Measurements from ENCODE around the gene ADAR. TPM values are rescaled to one million over a fixed set of nuclear protein-coding genes. Genes with fewer than 3 reads are reported as not detected.
A peak's percentile ranks its signal among the peaks of the same experiment; 100 is the strongest.

The ADAR gene
- total and polyA plus RNA-seq, 2 experiments from 2014 or later = 96.4 to 188 TPM

DNA sequence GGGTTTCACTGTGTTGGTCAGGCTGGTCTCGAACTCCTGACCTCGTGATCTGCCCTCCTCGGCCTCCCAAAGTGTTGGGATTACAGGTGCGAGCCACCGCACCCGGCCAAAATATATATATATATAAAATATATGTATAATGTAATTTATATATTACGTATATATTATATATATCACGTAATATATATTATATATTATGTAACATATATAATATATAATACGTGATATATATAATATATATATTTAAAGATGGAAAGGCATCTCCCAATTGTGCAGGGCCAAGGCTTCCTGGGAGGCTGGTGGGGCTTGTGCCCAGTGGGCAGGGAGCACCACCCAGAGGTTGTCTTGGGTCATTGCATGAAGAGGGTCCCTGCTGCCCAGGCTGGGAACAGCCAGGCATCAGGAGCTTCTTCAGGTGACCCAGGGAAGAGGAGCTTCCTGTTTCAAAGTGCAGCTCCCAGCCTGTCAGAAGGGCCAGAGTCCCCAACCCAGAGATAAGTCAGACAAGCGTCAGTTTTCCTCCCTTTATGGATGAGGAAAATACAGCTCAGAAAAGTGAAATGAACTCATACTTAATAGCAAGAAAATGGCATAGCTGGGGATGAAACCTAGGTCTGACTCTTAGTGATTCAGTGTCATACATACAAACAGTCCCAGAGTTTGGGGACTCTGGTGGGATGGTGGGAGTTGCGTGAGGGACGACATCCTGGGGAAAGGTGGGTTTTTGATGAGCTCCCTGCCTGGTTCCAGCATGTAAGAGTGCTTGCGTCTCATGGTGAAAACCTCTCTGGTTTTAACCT is 61.5 kb downstream of the ADAR start:
- Mint-ChIP-seq H3K27me3 (ENCODE audit: insufficient read depth, low read depth, poor library complexity) (peaks cover 3% of the 10 kb centered on the region), H3K4me1 (peaks cover 3% of the 10 kb centered on the region; the same call in 2 of the 3 replicates), H3K36me3 (ENCODE audit: low read depth) (peaks cover 25% of the 10 kb centered on the region), H3K9me3 (no peaks in the 10 kb centered on the region), H3K27ac (no peak overlapping the region), H3K4me3 (no peak overlapping the region)
- Histone ChIP-seq H3K9me2 (ENCODE audit: insufficient read depth) (no peaks in the 10 kb centered on the region), H3K36me3 (ENCODE audit: insufficient read depth) (peaks cover 16% of the 10 kb centered on the region; the same call in 1 of the 2 replicates), H2AFZ (no peak overlapping the region), H3K27me3 (ENCODE audit: insufficient read depth) (no peaks in the 10 kb centered on the region), H3K27ac (ENCODE audit: low read depth) (peak overlapping the region; percentile 70; the same call in 1 of the 2 replicates), H3K4me2 (no peak overlapping the region), H3K4me3 (no peak overlapping the region), H4K20me1 (replicated peaks; ENCODE audit: insufficient read depth) (peaks cover 16% of the 10 kb centered on the region), H3F3A (replicated peaks; ENCODE audit: low read depth) (0 out of 2 replicates have a peak, but pooled peaks cover 11% of the 10 kb centered on the region), H3K79me2 (replicated peaks; ENCODE audit: insufficient read depth) (peaks cover 3% of the 10 kb centered on the region; the same call in 1 of the 2 replicates), H3K4me1 (ENCODE audit: insufficient read depth) (no peaks in the 10 kb centered on the region)
- TF ChIP-seq, protein P1, sequence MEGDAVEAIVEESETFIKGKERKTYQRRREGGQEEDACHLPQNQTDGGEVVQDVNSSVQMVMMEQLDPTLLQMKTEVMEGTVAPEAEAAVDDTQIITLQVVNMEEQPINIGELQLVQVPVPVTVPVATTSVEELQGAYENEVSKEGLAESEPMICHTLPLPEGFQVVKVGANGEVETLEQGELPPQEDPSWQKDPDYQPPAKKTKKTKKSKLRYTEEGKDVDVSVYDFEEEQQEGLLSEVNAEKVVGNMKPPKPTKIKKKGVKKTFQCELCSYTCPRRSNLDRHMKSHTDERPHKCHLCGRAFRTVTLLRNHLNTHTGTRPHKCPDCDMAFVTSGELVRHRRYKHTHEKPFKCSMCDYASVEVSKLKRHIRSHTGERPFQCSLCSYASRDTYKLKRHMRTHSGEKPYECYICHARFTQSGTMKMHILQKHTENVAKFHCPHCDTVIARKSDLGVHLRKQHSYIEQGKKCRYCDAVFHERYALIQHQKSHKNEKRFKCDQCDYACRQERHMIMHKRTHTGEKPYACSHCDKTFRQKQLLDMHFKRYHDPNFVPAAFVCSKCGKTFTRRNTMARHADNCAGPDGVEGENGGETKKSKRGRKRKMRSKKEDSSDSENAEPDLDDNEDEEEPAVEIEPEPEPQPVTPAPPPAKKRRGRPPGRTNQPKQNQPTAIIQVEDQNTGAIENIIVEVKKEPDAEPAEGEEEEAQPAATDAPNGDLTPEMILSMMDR (conservative IDR thresholded peaks at IDR 0.05; ENCODE audit: low read depth in 2 of 2) = peak; percentile 73 to 93
- TF ChIP-seq ZNF331 (CRISPR knock-in tag; IDR thresholded peaks at IDR 0.05; ENCODE audit: low read depth) = no peak
- peak; percentile 88 for DNase-seq (ENCODE audit: low spot score)
- peak; percentile 96 for ATAC-seq

DNA sequence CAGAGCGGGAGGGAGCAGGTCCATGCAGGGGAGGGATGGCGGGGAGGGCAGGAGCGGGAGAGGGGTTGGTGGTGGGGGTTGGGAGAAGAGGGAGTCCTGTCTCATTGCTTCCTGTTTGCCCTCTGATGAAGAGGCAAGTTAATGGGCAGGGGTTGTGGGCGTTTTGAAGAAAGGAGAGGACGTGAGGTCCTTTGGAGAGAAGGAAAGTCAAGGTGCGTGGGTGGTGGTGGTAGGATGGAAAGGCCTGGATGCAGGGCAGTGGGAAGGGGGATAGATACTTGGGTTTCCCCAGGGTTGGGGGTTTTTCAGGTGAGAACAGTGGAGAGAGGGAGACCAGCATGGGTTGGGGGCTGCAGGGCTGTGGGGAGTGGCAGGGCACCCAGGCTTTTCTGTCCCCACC is 66.8 kb downstream of the ADAR start:
- no peak for TF ChIP-seq CREB1 (CRISPR knock-in tag; IDR thresholded peaks at IDR 0.05; ENCODE audit: low read depth)
- TF ChIP-seq EZH2phosphoT487 (IDR thresholded peaks at IDR 0.05; ENCODE audit: unreplicated experiment) = no peak
- TF ChIP-seq, protein P2, sequence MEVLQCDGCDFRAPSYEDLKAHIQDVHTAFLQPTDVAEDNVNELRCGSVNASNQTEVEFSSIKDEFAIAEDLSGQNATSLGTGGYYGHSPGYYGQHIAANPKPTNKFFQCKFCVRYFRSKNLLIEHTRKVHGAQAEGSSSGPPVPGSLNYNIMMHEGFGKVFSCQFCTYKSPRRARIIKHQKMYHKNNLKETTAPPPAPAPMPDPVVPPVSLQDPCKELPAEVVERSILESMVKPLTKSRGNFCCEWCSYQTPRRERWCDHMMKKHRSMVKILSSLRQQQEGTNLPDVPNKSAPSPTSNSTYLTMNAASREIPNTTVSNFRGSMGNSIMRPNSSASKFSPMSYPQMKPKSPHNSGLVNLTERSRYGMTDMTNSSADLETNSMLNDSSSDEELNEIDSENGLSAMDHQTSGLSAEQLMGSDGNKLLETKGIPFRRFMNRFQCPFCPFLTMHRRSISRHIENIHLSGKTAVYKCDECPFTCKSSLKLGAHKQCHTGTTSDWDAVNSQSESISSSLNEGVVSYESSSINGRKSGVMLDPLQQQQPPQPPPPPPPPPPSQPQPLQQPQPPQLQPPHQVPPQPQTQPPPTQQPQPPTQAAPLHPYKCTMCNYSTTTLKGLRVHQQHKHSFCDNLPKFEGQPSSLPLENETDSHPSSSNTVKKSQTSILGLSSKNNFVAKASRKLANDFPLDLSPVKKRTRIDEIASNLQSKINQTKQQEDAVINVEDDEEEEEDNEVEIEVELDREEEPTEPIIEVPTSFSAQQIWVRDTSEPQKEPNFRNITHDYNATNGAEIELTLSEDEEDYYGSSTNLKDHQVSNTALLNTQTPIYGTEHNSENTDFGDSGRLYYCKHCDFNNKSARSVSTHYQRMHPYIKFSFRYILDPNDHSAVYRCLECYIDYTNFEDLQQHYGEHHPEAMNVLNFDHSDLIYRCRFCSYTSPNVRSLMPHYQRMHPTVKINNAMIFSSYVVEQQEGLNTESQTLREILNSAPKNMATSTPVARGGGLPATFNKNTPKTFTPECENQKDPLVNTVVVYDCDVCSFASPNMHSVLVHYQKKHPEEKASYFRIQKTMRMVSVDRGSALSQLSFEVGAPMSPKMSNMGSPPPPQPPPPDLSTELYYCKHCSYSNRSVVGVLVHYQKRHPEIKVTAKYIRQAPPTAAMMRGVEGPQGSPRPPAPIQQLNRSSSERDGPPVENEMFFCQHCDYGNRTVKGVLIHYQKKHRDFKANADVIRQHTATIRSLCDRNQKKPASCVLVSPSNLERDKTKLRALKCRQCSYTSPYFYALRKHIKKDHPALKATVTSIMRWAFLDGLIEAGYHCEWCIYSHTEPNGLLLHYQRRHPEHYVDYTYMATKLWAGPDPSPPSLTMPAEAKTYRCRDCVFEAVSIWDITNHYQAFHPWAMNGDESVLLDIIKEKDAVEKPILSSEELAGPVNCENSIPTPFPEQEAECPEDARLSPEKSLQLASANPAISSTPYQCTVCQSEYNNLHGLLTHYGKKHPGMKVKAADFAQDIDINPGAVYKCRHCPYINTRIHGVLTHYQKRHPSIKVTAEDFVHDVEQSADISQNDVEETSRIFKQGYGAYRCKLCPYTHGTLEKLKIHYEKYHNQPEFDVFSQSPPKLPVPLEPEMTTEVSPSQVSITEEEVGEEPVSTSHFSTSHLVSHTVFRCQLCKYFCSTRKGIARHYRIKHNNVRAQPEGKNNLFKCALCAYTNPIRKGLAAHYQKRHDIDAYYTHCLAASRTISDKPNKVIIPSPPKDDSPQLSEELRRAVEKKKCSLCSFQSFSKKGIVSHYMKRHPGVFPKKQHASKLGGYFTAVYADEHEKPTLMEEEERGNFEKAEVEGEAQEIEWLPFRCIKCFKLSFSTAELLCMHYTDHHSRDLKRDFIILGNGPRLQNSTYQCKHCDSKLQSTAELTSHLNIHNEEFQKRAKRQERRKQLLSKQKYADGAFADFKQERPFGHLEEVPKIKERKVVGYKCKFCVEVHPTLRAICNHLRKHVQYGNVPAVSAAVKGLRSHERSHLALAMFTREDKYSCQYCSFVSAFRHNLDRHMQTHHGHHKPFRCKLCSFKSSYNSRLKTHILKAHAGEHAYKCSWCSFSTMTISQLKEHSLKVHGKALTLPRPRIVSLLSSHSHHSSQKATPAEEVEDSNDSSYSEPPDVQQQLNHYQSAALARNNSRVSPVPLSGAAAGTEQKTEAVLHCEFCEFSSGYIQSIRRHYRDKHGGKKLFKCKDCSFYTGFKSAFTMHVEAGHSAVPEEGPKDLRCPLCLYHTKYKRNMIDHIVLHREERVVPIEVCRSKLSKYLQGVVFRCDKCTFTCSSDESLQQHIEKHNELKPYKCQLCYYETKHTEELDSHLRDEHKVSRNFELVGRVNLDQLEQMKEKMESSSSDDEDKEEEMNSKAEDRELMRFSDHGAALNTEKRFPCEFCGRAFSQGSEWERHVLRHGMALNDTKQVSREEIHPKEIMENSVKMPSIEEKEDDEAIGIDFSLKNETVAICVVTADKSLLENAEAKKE (CRISPR knock-in tag; IDR thresholded peaks at IDR 0.05) = no peak
- TF ChIP-seq EZH2 (IDR thresholded peaks at IDR 0.05; ENCODE audit: low read depth, unreplicated experiment) = no peak
- no peak for TF ChIP-seq NANOG (IDR thresholded peaks at IDR 0.05; ENCODE audit: borderline replicate concordance)
- TF ChIP-seq STAT1 (IDR thresholded peaks at IDR 0.05; ENCODE audit: unreplicated experiment) = no peak
- TF ChIP-seq POLR2AphosphoS5 (IDR thresholded peaks at IDR 0.05; ENCODE audit: low read depth) = no peak
- TF ChIP-seq ZNF114 (CRISPR knock-in tag; IDR thresholded peaks at IDR 0.05) = no peak
- no peak for TF ChIP-seq JUNB (IDR thresholded peaks at IDR 0.05; ENCODE audit: unreplicated experiment)
- DNase-seq (ENCODE audit: low spot score) (no peak), ATAC-seq (peak; percentile 29; the same call in 2 of the 3 replicates)
- Histone ChIP-seq H3K4me1 (ENCODE audit: insufficient read depth) (no peaks in the 10 kb centered on the region), H3K27ac (ENCODE audit: low read depth) (no peak overlapping the region), H3F3A (replicated peaks; ENCODE audit: low read depth) (no peaks in the 10 kb centered on the region), H3K79me2 (replicated peaks; ENCODE audit: insufficient read depth) (no peaks in the 10 kb centered on the region), H3K4me3 (no peak overlapping the region), H3K36me3 (ENCODE audit: insufficient read depth) (no peaks in the 10 kb centered on the region), H3K9me2 (ENCODE audit: insufficient read depth) (no peaks in the 10 kb centered on the region), H2AFZ (no peak overlapping the region), H3K27me3 (ENCODE audit: insufficient read depth) (no peaks in the 10 kb centered on the region), H3K4me2 (no peak overlapping the region), H4K20me1 (replicated peaks; ENCODE audit: insufficient read depth) (no peaks in the 10 kb centered on the region)
- H3K27me3 Mint-ChIP-seq (ENCODE audit: insufficient read depth, low read depth, poor library complexity) = peaks cover 6% of the 10 kb centered on the region
- H3K4me3 Mint-ChIP-seq = no peak overlapping the region
- H3K9me3 Mint-ChIP-seq = no peaks in the 10 kb centered on the region
- peaks cover 7% of the 10 kb centered on the region for H3K4me1 Mint-ChIP-seq
- no peak overlapping the region for H3K27ac Mint-ChIP-seq
- no peaks in the 10 kb centered on the region for H3K36me3 Mint-ChIP-seq (ENCODE audit: low read depth)

Data from GM23338 (cell line).